Measurements from ENCODE around the gene AKAP10. TPM values are rescaled to one million over a fixed set of nuclear protein-coding genes. Genes with fewer than 3 reads are reported as not detected.
A peak's percentile ranks its signal among the peaks of the same experiment; 100 is the strongest.

The AKAP10 gene
- total and polyA plus RNA-seq, 2 of the 4 experiments (the other 2 are of a cell fraction) = 12.7 to 18.6 TPM

GRCh38 chr17:19857640-19858039 lies 120.0 kb downstream of the AKAP10 start:
- H3K14ac ChIP-seq (replicated peaks; ENCODE audit: low read depth, low read length) = no peak overlapping the region
- H3K36me3 ChIP-seq (ENCODE audit: control insufficient read depth, insufficient read depth, low read length) = peaks cover 10% of the 10 kb centered on the region; the same call in 1 of the 2 replicates
- H3K9me1 ChIP-seq (ENCODE audit: insufficient read depth, low read length) = no peaks in the 10 kb centered on the region
- dilution Hi-C loops (cut with HindIII; ENCODE audit: low sequenced_read_pairs, unreplicated experiment) = no loop called here
- no peak overlapping the region for H3K27ac ChIP-seq (ENCODE audit: insufficient read depth, low read length)
- 0 out of 2 replicates have a peak overlapping the region, but pooled peaks have one; percentile 51 for H3K23ac ChIP-seq (ENCODE audit: low read depth, low read length)
- in situ Hi-C loops (cut with MboI; ENCODE audit: low sequenced_read_pairs) = no loop called here
- no peak overlapping the region for H2AK9ac ChIP-seq (replicated peaks; ENCODE audit: low read depth, low read length, poor library complexity)
- H3K79me1 ChIP-seq (ENCODE audit: low read depth in 1 of 2, low read length in 2 of 2) = no peaks in the 10 kb centered on the region; a peak in 1 of 4 replicates
- H2BK20ac ChIP-seq (ENCODE audit: low read depth, low read length) = no peak overlapping the region
- ChIA-PET POLR2A (ENCODE audit: unreplicated experiment) (interaction anchor here (0.5 kb wide), 1 partner anchor 187 kb away, joined by 15 read pairs; no protein-coding TSS in a partner anchor), CTCF (interaction anchor here (0.6 to 1.2 kb wide), 3 partner anchors 10 to 590 kb away, joined by 3 to 5 read pairs (median 3); partner anchors contain the start of gene ULK2)
- DNase-seq (no peak), ATAC-seq (ENCODE audit: low read depth) (peak; percentile 27; the same call in 1 of the 2 replicates)
- H3K4me3 ChIP-seq (ENCODE audit: insufficient read depth, low read depth, low read length) = no peak overlapping the region
- H3K18ac ChIP-seq (ENCODE audit: low read depth, low read length) = no peak overlapping the region
- H2BK15ac ChIP-seq (ENCODE audit: low read depth, low read length) = no peak overlapping the region
- H2AK5ac ChIP-seq (ENCODE audit: low read depth, low read length) = no peak overlapping the region
- no peak overlapping the region for H3K4me2 ChIP-seq (ENCODE audit: low read depth, low read length)
- BruUV-seq (replicated peaks) = no TSS peak
- H4K8ac ChIP-seq (ENCODE audit: low read depth in 2 of 2, low read length in 2 of 2) = no peak overlapping the region
- no peaks in the 10 kb centered on the region for H3K4me1 ChIP-seq (ENCODE audit: control insufficient read depth, insufficient read depth, low read length)
- TF ChIP-seq MXI1 (IDR thresholded peaks at IDR 0.05; ENCODE audit: borderline replicate concordance, low read depth, low read length) = no peak
- TF ChIP-seq BHLHE40 (IDR thresholded peaks at IDR 0.05; ENCODE audit: low read depth, low read length) = no peak
- no peak for TF ChIP-seq MAFK (IDR thresholded peaks at IDR 0.05; ENCODE audit: low read depth, low read length)
- no peak for TF ChIP-seq MAZ (IDR thresholded peaks at IDR 0.05; ENCODE audit: borderline replicate concordance, low read depth, low read length)
- no peak for TF ChIP-seq CEBPB (IDR thresholded peaks at IDR 0.05; ENCODE audit: low read depth, low read length)
- no peak for TF ChIP-seq RAD21 (IDR thresholded peaks at IDR 0.05; ENCODE audit: low read length)
- no peak for TF ChIP-seq CHD1 (IDR thresholded peaks at IDR 0.05; ENCODE audit: low read depth, low read length)
- no peak for TF ChIP-seq SMC3 (IDR thresholded peaks at IDR 0.05; ENCODE audit: low read depth, low read length)
- no peak for TF ChIP-seq ELK1 (IDR thresholded peaks at IDR 0.05; ENCODE audit: borderline replicate concordance, low read depth, low read length)
- TF ChIP-seq CTCF (conservative IDR thresholded peaks at IDR 0.05; ENCODE audit: low read depth, low read length) = no peak
- TF ChIP-seq FOS (IDR thresholded peaks at IDR 0.05; ENCODE audit: low read depth, low read length) = no peak
- no peak for TF ChIP-seq POLR2A (IDR thresholded peaks at IDR 0.05; ENCODE audit: low read depth, low read length)
- no peak for TF ChIP-seq RFX5 (IDR thresholded peaks at IDR 0.05; ENCODE audit: low read depth, low read length)
- no peak for TF ChIP-seq USF2 (IDR thresholded peaks at IDR 0.05; ENCODE audit: low read depth, low read length)
- no peak for TF ChIP-seq NFE2L2 (IDR thresholded peaks at IDR 0.05; ENCODE audit: low read depth, low read length)
- TF ChIP-seq RCOR1 (IDR thresholded peaks at IDR 0.05; ENCODE audit: insufficient replicate concordance, low read length) = no peak
- intact Hi-C loops (cut with micrococcal nuclease) = no loop called here
- no peak overlapping the region for H2AFZ ChIP-seq (replicated peaks; ENCODE audit: low read length, poor library complexity)
- H4K20me1 ChIP-seq (ENCODE audit: insufficient read depth, low read length) = no peaks in the 10 kb centered on the region
- no peak overlapping the region for H2BK120ac ChIP-seq (ENCODE audit: low read depth, low read length)
- no peak overlapping the region for H4K5ac ChIP-seq (ENCODE audit: low read depth, low read length)
- H3K4ac ChIP-seq (ENCODE audit: low read depth, low read length) = no peak overlapping the region
- 83% methylated on average over 1 of the region's 2 CpGs; no CpG with 5 or more reads in 1 of the 2 experiments for WGBS, 2 experiments (ENCODE audit: extremely low coverage in 2 of 2, insufficient read length in 1 of 2)
- no peak overlapping the region for H2BK5ac ChIP-seq (ENCODE audit: low read depth, low read length, poor library complexity, severe bottlenecking)
- H4K91ac ChIP-seq (ENCODE audit: insufficient read depth, low read depth, low read length) = no peak overlapping the region
- no peak overlapping the region for H3K56ac ChIP-seq (ENCODE audit: extremely low read depth, insufficient read depth, low read length)
- no peaks in the 10 kb centered on the region for H3K27me3 ChIP-seq (ENCODE audit: control insufficient read depth, insufficient read depth, low read length)
- no peaks in the 10 kb centered on the region for H3K9me3 ChIP-seq (ENCODE audit: control insufficient read depth, insufficient read depth, low read length)
- no peak overlapping the region for H3K9ac ChIP-seq (ENCODE audit: low read depth, low read length)
